HepG2 (cell line): Measurements from ENCODE around the gene FARSB. TPM values are rescaled to one million over a fixed set of nuclear protein-coding genes. Genes with fewer than 3 reads are reported as not detected.

ENCODE experiments used
- ARID5B ChIP-seq: IDR thresholded peaks from 2 replicates; pipeline ENCODE4 v1.4.0; 2020; ENCODE audit warnings: mild to moderate bottlenecking, missing genetic modification reagents
- BATF2 ChIP-seq: sonication (generic); formaldehyde crosslinking; IDR thresholded peaks from 2 replicates; pipeline ENCODE4 v1.8.0; 2022; ENCODE audit warnings: mild to moderate bottlenecking, missing genetic modification reagents, moderate library complexity
- HMG20B ChIP-seq: conservative IDR thresholded peaks from 2 replicates; pipeline ENCODE4 v1.6.1; 2016; ENCODE audit warnings: missing genetic modification reagents, missing compliant biosample characterization
- NFYC ChIP-seq: IDR thresholded peaks from 2 replicates; pipeline ENCODE4 v1.6.1; 2016; ENCODE audit warnings: missing genetic modification reagents, missing compliant biosample characterization
- NPAS2 ChIP-seq: sonication (generic); formaldehyde crosslinking; IDR thresholded peaks from 2 replicates; pipeline ENCODE4 v1.8.0; 2022; ENCODE audit warnings: mild to moderate bottlenecking, missing genetic modification reagents, borderline replicate concordance
- REST ChIP-seq, 2 experiments: IDR thresholded peaks; 2 replicates each; pipeline ENCODE4 v1.6.1; 2011 to 2012; ENCODE audit warnings: low read length in 2 of 2, borderline replicate concordance in 1 of 2, low read depth in 1 of 2, mild to moderate bottlenecking in 1 of 2, moderate library complexity in 1 of 2
- TFE3 ChIP-seq: IDR thresholded peaks from 2 replicates; pipeline ENCODE4 v1.6.1; 2016
- ZBTB43 ChIP-seq: sonication (generic); formaldehyde crosslinking; conservative IDR thresholded peaks from 2 replicates; pipeline ENCODE4 v1.4.0; 2020; ENCODE audit warnings: missing genetic modification reagents
- ZBTB49 ChIP-seq: sonication (generic); formaldehyde crosslinking; IDR thresholded peaks from 2 replicates; pipeline ENCODE4 v1.4.0; 2020; ENCODE audit warnings: missing genetic modification reagents, borderline replicate concordance
- ZKSCAN1 ChIP-seq: fragments of 150-350 bp; IDR thresholded peaks from 2 replicates; pipeline ENCODE4 v1.6.1; 2014; ENCODE audit warnings: low read length
- ZNF556 ChIP-seq: sonication (generic); formaldehyde crosslinking; IDR thresholded peaks from 2 replicates; pipeline ENCODE4 v1.4.0; 2020; ENCODE audit warnings: mild to moderate bottlenecking, missing genetic modification reagents, borderline replicate concordance
- ZNF768 ChIP-seq: sonication (generic); formaldehyde crosslinking; IDR thresholded peaks from 2 replicates; pipeline ENCODE4 v1.4.0; 2020; ENCODE audit warnings: missing genetic modification reagents
- ZSCAN5A ChIP-seq: sonication (generic); formaldehyde crosslinking; IDR thresholded peaks from 2 replicates; pipeline ENCODE4 v1.8.0; 2022; ENCODE audit warnings: mild to moderate bottlenecking, missing genetic modification reagents, borderline replicate concordance
- polyA plus RNA-seq, 8 experiments: library from polyadenylated mRNA; depleted of rRNA in 3 of 8; stranded (reverse) in 7 of 8; unstranded in 1 of 8; fragments of >200 nt; fragmentation: Illumina TruSeq in 4 of 8; extraction: Trizol in 4 of 8; gene quantifications; 2 replicates each; pipeline versions ENCODE4 v1.2.1 to v1.2.3, GENCODE V29; 2011 to 2016; ENCODE audit warnings: low read depth in 4 of 8, missing spikeins in 1 of 8, mixed read lengths in 1 of 8; ENCODE audit not compliant: insufficient read depth in 1 of 8
- total RNA-seq, 5 experiments: library from RNA; depleted of rRNA; stranded (reverse); fragments of >200 nt; fragmentation: Illumina TruSeq; extraction: Trizol; gene quantifications; 2 replicates each; pipeline ENCODE4 v1.2.3, GENCODE V29; 2016; ENCODE audit warnings: low read depth in 1 of 5

FARSB gene
- total and polyA plus RNA-seq, 2 of the 13 experiments (the other 11 are each of a cell fraction or from before 2014, with no cell fraction given): 23.3 to 45.9 TPM

GRCh38 chr2:222693837-222694236, 37.9 kb upstream of the FARSB start (continued):
- TF ChIP-seq ZBTB49 (CRISPR knock-in tag) (no peak), NPAS2 (no peak), ZNF768 (CRISPR knock-in tag) (no peak), ARID5B (CRISPR knock-in tag) (no peak), NFYC (no peak), ZSCAN5A (CRISPR knock-in tag) (no peak), HMG20B (CRISPR knock-in tag) (no peak), ZBTB43 (no peak), TFE3 (CRISPR knock-in tag) (no peak), ZKSCAN1 (no peak), BATF2 (CRISPR knock-in tag) (no peak), REST (IDR thresholded peaks at IDR 0.05; ENCODE audit: borderline replicate concordance in 1 of 2, low read depth in 1 of 2, low read length in 2 of 2) (no peak), ZNF556 (CRISPR knock-in tag) (no peak)
